PC-3 (cell line): ENCODE data around the gene COL9A3. TPM values are rescaled to one million over a fixed set of nuclear protein-coding genes. Genes with fewer than 3 reads are reported as not detected.

ENCODE experiments used
- ATAC-seq: fragments of 200-7000 bp; cut with Tn5 transposase; 2 replicates; pipeline ENCODE4 v1.9.1; 2020; ENCODE audit warnings: mild to moderate bottlenecking, moderate library complexity
- BruUV-seq: library from RNA; stranded (reverse); fragments of 400-500 nt; replicated peaks from 2 replicates; lab custom pipeline; 2021; lab: Mats Ljungman, UMichigan
- CTCF ChIA-PET: fragments of 300-600 bp; sonication (Branson Sonifier 250); formaldehyde crosslinking; loops from one replicate; lab custom pipeline; 2022; ENCODE audit warnings: antibody characterized with exemption; lab: Charles Lee
- POLR2A ChIA-PET: fragments of 300-600 bp; sonication (Branson Sonifier 250); formaldehyde crosslinking; loops from one replicate; lab custom pipeline; 2022; ENCODE audit warnings: antibody characterized with exemption; ENCODE audit not compliant: unreplicated experiment; lab: Charles Lee
- DNase-seq: peaks from one replicate; pipeline ENCODE4 v3.0.0-alpha.2; 2015
- H2AFZ ChIP-seq: fragments of 300-600 bp; sonication (generic); 2 replicates; pipeline ENCODE4 v1.6.0; 2016; ENCODE audit warnings: antibody characterized with exemption, low read length
- H3F3A ChIP-seq: fragments of 300-600 bp; sonication (generic); one replicate; pipeline ENCODE4 v1.6.0; 2017; ENCODE audit warnings: antibody characterized with exemption, low read length, control low read depth, mild to moderate bottlenecking; ENCODE audit not compliant: unreplicated experiment
- H3K27ac ChIP-seq: fragments of 300-600 bp; sonication (generic); 2 replicates; pipeline ENCODE4 v1.5.1; 2016; ENCODE audit warnings: mild to moderate bottlenecking, low read length
- H3K27me3 ChIP-seq: fragments of 300-600 bp; sonication (generic); 2 replicates; pipeline ENCODE4 v1.6.1; 2016; ENCODE audit warnings: low read length, mixed read lengths
- H3K36me3 ChIP-seq: fragments of 300-600 bp; sonication (generic); 2 replicates; pipeline ENCODE4 v1.6.1; 2016; ENCODE audit warnings: low read depth, mixed run types, low read length, mixed read lengths
- H3K4me1 ChIP-seq: fragments of 300-600 bp; sonication (generic); 2 replicates; pipeline ENCODE4 v1.5.1; 2016; ENCODE audit warnings: low read length; ENCODE audit not compliant: insufficient read depth
- H3K4me2 ChIP-seq: fragments of 300-600 bp; sonication (generic); 2 replicates; pipeline ENCODE4 v1.6.0; 2016; ENCODE audit warnings: low read length
- H3K4me3 ChIP-seq: fragments of 300-600 bp; sonication (generic); 2 replicates; pipeline ENCODE4 v1.5.1; 2016; ENCODE audit warnings: mild to moderate bottlenecking, low read length, mixed read lengths
- H3K79me2 ChIP-seq: fragments of 300-600 bp; sonication (generic); 2 replicates; pipeline ENCODE4 v1.6.1; 2017; ENCODE audit warnings: low read length, mixed read lengths
- H3K9ac ChIP-seq: fragments of 300-600 bp; sonication (generic); 2 replicates; pipeline ENCODE4 v1.6.0; 2016; ENCODE audit warnings: mild to moderate bottlenecking, low read length
- H3K9me2 ChIP-seq: fragments of 300-600 bp; sonication (generic); replicated peaks from 2 replicates; pipeline ENCODE4 v1.6.1; 2016; ENCODE audit warnings: mixed run types, low read length, mixed read lengths
- H3K9me3 ChIP-seq: fragments of 300-600 bp; sonication (generic); 2 replicates; pipeline ENCODE4 v1.6.1; 2016; ENCODE audit warnings: low read length, mixed read lengths
- H4K20me1 ChIP-seq: fragments of 300-600 bp; sonication (generic); 2 replicates; pipeline ENCODE4 v1.6.1; 2016; ENCODE audit warnings: low read length, mixed read lengths
- EZH2 ChIP-seq: fragments of 300-600 bp; sonication (generic); IDR thresholded peaks from one replicate; pipeline ENCODE4 v1.6.1; 2017; ENCODE audit warnings: antibody characterized with exemption, mild to moderate bottlenecking, low read length; ENCODE audit not compliant: unreplicated experiment
- EZH2phosphoT487 ChIP-seq: fragments of 300-600 bp; sonication (generic); IDR thresholded peaks from 2 replicates; pipeline ENCODE4 v1.6.1; 2018; ENCODE audit warnings: mild to moderate bottlenecking, antibody characterized with exemption, low read length, borderline replicate concordance
- intact Hi-C: fragments of 100-400 bp; cut with micrococcal nuclease; formaldehyde crosslinking; loops from 2 replicates; pipeline ENCODE4 v1.9.0; 2023
- total RNA-seq: library from RNA; depleted of rRNA; stranded (reverse); fragments of >200 nt; gene quantifications from 2 replicates; pipeline ENCODE4 v1.2.3, GENCODE V29; 2014
- TF ChIP-seq, protein P1 (sequence below): fragments of 300-600 bp; sonication (generic); conservative IDR thresholded peaks from 2 replicates; pipeline ENCODE4 v1.5.1; 2017; ENCODE audit warnings: antibody characterized with exemption, low read depth, mild to moderate bottlenecking, low read length

The COL9A3 gene
- total RNA-seq, 1 experiment from 2014 or later = 14.3 TPM

GRCh38 chr20:62768551-62769287, 48.1 kb upstream of the COL9A3 start:
- intact Hi-C loops = no loop called here

GRCh38 chr20:62769346-62770071, 47.3 kb upstream of the COL9A3 start:
- intact Hi-C loops = no loop called here
- ATAC-seq = no peak

More at GRCh38 chr20:62768551-62769287, 48.1 kb upstream of the COL9A3 start:
- no peak overlapping the region for H2AFZ ChIP-seq
- H3F3A ChIP-seq = no peaks in the 10 kb centered on the region
- H3K9me3 ChIP-seq = no peaks in the 10 kb centered on the region
- H3K79me2 ChIP-seq = no peaks in the 10 kb centered on the region
- H3K4me2 ChIP-seq = no peak overlapping the region
- 0 out of 2 replicates have a peak, but pooled peaks cover 4% of the 10 kb centered on the region for H3K27me3 ChIP-seq
- no peak overlapping the region for H3K9ac ChIP-seq
- ChIA-PET CTCF (no interaction called here), POLR2A (no interaction called here)
- TF ChIP-seq EZH2 (no peak), EZH2phosphoT487 (no peak)
- TF ChIP-seq, protein P1, sequence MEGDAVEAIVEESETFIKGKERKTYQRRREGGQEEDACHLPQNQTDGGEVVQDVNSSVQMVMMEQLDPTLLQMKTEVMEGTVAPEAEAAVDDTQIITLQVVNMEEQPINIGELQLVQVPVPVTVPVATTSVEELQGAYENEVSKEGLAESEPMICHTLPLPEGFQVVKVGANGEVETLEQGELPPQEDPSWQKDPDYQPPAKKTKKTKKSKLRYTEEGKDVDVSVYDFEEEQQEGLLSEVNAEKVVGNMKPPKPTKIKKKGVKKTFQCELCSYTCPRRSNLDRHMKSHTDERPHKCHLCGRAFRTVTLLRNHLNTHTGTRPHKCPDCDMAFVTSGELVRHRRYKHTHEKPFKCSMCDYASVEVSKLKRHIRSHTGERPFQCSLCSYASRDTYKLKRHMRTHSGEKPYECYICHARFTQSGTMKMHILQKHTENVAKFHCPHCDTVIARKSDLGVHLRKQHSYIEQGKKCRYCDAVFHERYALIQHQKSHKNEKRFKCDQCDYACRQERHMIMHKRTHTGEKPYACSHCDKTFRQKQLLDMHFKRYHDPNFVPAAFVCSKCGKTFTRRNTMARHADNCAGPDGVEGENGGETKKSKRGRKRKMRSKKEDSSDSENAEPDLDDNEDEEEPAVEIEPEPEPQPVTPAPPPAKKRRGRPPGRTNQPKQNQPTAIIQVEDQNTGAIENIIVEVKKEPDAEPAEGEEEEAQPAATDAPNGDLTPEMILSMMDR = no peak
- ATAC-seq = no peak
- peaks cover 7% of the 10 kb centered on the region for H3K4me1 ChIP-seq
- no peak for DNase-seq
- no peaks in the 10 kb centered on the region for H3K36me3 ChIP-seq
- no TSS peak for BruUV-seq
- H3K4me3 ChIP-seq = no peak overlapping the region
- H4K20me1 ChIP-seq = no peaks in the 10 kb centered on the region
- no peak overlapping the region for H3K27ac ChIP-seq
- H3K9me2 ChIP-seq = no peaks in the 10 kb centered on the region

More at GRCh38 chr20:62769346-62770071, 47.3 kb upstream of the COL9A3 start:
- Histone ChIP-seq H3K4me3 (no peak overlapping the region), H3K79me2 (no peaks in the 10 kb centered on the region), H3K4me1 (peaks cover 7% of the 10 kb centered on the region), H3K27me3 (0 out of 2 replicates have a peak, but pooled peaks cover 4% of the 10 kb centered on the region), H3K27ac (no peak overlapping the region), H3K9me2 (no peaks in the 10 kb centered on the region), H3K9ac (no peak overlapping the region), H3K4me2 (no peak overlapping the region), H3K9me3 (no peaks in the 10 kb centered on the region), H3K36me3 (no peaks in the 10 kb centered on the region), H4K20me1 (no peaks in the 10 kb centered on the region), H3F3A (no peaks in the 10 kb centered on the region), H2AFZ (no peak overlapping the region)
- TF ChIP-seq EZH2phosphoT487 (no peak), EZH2 (no peak)
- TF ChIP-seq, protein P1 = no peak
- CTCF ChIA-PET = no interaction called here
- POLR2A ChIA-PET = no interaction called here
- BruUV-seq = no TSS peak
- DNase-seq = no peak
